Mesothelial cell of epicardium (in vitro differentiated cells): ENCODE data around the gene FAT1. TPM values are rescaled to one million over a fixed set of nuclear protein-coding genes. Genes with fewer than 3 reads are reported as not detected.
A peak's percentile ranks its signal among the peaks of the same experiment; 100 is the strongest.

Source experiments
- DNase-seq, 2 experiments: peaks; one replicate each; pipeline ENCODE4 v3.0.0; 2021; ENCODE audit warnings: low spot score in 2 of 2; ENCODE audit not compliant: unreplicated experiment in 2 of 2
- H3K27ac Mint-ChIP-seq: 2 replicates; pipeline ENCODE4 v1.8.0; 2021; ENCODE audit warnings: mixed read lengths
- H3K27me3 Mint-ChIP-seq: 2 replicates; pipeline ENCODE4 v1.8.0; 2021; ENCODE audit warnings: low read depth, mixed read lengths
- H3K36me3 Mint-ChIP-seq: 2 replicates; pipeline ENCODE4 v1.8.0; 2021; ENCODE audit warnings: mixed read lengths
- H3K4me1 Mint-ChIP-seq: 2 replicates; pipeline ENCODE4 v1.8.0; 2021; ENCODE audit warnings: mixed read lengths
- H3K4me3 Mint-ChIP-seq: 2 replicates; pipeline ENCODE4 v1.8.0; 2021; ENCODE audit warnings: mild to moderate bottlenecking, moderate library complexity, mixed read lengths
- H3K9me3 Mint-ChIP-seq: 2 replicates; pipeline ENCODE4 v1.8.0; 2021; ENCODE audit warnings: mixed read lengths
- total RNA-seq: library from RNA; stranded (reverse); gene quantifications from 3 replicates; pipeline ENCODE4 v1.2.1, GENCODE V29; 2021
- TF ChIP-seq, protein P1 (sequence below): fragments of 200-600 bp; sonication (generic); IDR thresholded peaks from one replicate; pipeline ENCODE4 v1.5.0; 2021; ENCODE audit warnings: antibody characterized with exemption; ENCODE audit not compliant: unreplicated experiment

The FAT1 gene
- total RNA-seq, 1 donor from 2014 or later = 224 TPM

DNA sequence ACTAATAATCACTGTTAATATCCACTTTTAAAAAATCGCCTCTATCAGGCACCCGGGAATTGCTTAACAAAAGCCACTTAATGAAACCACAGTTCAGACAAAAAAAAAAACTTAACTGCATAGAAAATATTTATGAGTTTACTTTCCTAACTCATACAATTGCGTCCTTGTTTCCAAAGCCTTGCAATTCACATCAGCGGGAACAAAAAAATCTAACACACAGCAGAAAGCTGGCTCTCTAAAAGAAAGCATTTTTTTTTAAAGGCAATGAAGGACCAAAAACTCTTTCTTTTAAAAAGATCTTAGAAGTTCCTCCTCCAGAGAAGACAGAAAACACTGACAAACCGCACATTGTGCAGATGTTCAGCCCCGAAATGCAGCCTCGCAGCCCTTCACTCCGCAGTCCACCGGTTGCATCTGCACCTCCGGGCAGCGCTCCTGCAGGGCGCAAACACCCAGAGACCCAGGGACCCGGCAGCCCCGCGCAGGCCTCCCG is 812 bp downstream of the FAT1 start:
- no peaks in the 10 kb centered on the region for H3K9me3 Mint-ChIP-seq
- H3K4me3 Mint-ChIP-seq = peak overlapping the region; percentile 89
- no peaks in the 10 kb centered on the region for H3K36me3 Mint-ChIP-seq

DNA sequence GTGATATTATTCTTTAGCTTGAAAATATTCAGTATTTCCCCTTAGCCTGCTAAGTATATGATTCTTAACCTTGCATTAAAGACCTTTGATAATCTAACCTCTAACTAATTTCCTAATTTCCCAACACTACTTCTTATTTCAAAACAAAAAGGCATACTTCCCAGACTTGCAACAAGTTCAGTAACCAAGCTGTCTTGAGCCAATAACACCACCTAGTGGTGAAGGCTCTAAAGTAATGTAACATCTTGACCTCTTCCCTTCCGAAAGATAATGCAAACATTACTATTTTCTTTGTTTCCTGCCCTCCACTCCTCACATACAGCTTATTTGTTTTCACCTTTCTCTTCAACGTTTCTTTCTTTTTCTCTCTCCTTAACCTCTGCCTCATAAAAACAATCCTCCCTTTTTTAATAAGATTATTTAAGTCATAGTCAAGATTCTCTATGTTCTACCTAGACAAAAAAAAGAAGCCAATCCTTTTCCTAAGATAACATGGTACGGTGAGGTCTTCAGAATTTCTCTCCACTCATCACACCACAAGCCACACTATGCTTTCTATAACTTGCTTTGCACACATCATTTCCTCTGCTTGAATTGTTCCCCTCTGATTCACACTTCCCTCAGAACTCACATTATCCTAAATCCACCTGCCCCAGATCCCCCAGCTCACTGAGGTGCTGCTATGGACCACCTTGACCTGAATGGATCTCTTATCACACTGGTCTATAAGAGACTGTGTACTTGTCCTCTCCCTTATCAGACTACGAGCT is 3.5 kb downstream of the FAT1 start:
- H3K4me3 Mint-ChIP-seq = no peak overlapping the region
- TF ChIP-seq, protein P1, sequence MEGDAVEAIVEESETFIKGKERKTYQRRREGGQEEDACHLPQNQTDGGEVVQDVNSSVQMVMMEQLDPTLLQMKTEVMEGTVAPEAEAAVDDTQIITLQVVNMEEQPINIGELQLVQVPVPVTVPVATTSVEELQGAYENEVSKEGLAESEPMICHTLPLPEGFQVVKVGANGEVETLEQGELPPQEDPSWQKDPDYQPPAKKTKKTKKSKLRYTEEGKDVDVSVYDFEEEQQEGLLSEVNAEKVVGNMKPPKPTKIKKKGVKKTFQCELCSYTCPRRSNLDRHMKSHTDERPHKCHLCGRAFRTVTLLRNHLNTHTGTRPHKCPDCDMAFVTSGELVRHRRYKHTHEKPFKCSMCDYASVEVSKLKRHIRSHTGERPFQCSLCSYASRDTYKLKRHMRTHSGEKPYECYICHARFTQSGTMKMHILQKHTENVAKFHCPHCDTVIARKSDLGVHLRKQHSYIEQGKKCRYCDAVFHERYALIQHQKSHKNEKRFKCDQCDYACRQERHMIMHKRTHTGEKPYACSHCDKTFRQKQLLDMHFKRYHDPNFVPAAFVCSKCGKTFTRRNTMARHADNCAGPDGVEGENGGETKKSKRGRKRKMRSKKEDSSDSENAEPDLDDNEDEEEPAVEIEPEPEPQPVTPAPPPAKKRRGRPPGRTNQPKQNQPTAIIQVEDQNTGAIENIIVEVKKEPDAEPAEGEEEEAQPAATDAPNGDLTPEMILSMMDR = peak; percentile 42
- H3K9me3 Mint-ChIP-seq = no peaks in the 10 kb centered on the region
- no peaks in the 10 kb centered on the region for H3K27me3 Mint-ChIP-seq
- H3K27ac Mint-ChIP-seq = no peak overlapping the region
- DNase-seq = no peak
- H3K36me3 Mint-ChIP-seq = peaks cover 4% of the 10 kb centered on the region
- peaks cover 35% of the 10 kb centered on the region for H3K4me1 Mint-ChIP-seq

More for the DNA sequence above, 812 bp downstream of the FAT1 start:
- TF ChIP-seq, protein P1 = no peak
- H3K4me1 Mint-ChIP-seq = peaks cover 27% of the 10 kb centered on the region
- peak overlapping the region; percentile 95 for H3K27ac Mint-ChIP-seq
- no peak for DNase-seq
- no peaks in the 10 kb centered on the region for H3K27me3 Mint-ChIP-seq

DNA sequence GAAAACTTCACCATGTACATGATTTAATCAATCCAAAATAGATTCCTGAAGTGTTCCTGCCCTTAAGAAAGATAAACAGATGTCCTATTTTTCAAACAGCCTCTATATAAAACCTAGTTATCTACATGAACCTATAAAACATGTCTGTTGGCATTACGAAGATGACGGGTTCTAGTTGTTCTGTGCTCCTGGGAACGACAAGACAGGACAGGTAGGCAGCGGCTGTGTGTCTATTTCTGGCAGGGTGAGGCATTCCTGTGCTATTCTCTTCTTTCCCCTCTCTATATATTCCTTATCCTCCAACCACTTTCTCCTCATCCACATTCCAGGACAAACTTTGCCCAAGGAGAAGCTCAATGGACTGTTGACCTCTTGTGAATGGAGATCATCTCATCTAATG is 6.1 kb downstream of the FAT1 start:
- peaks cover 12% of the 10 kb centered on the region for H3K36me3 Mint-ChIP-seq
- H3K27ac Mint-ChIP-seq = peak overlapping the region; percentile 51
- H3K4me3 Mint-ChIP-seq = no peak overlapping the region
- H3K4me1 Mint-ChIP-seq = peaks cover 38% of the 10 kb centered on the region
- H3K9me3 Mint-ChIP-seq = peaks cover 12% of the 10 kb centered on the region
- H3K27me3 Mint-ChIP-seq = no peaks in the 10 kb centered on the region
- no peak for DNase-seq
- TF ChIP-seq, protein P1 = no peak

DNA sequence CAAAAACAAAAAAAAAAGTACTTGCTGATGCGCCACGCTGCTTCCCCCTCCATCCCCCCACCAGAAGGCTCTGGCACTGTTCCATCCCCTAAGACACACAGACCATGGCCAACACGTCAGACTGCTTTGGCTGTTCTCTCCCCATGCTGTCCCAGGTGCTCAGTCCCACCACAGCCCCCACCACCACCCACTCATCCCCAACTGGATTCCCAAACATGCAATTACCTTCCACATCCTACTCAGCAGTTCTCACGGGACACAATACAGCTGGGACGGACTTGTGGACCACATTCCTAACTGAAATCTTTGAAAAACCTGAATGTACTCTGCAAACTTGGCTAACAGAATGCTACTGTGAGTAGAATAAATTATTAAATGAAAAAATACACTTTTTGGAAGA is 8.6 kb downstream of the FAT1 start:
- Mint-ChIP-seq H3K27ac (no peak overlapping the region), H3K9me3 (peaks cover 12% of the 10 kb centered on the region), H3K36me3 (peaks cover 12% of the 10 kb centered on the region), H3K4me1 (peaks cover 28% of the 10 kb centered on the region), H3K4me3 (no peak overlapping the region), H3K27me3 (no peaks in the 10 kb centered on the region)
- DNase-seq = no peak
- TF ChIP-seq, protein P1 = no peak

DNA sequence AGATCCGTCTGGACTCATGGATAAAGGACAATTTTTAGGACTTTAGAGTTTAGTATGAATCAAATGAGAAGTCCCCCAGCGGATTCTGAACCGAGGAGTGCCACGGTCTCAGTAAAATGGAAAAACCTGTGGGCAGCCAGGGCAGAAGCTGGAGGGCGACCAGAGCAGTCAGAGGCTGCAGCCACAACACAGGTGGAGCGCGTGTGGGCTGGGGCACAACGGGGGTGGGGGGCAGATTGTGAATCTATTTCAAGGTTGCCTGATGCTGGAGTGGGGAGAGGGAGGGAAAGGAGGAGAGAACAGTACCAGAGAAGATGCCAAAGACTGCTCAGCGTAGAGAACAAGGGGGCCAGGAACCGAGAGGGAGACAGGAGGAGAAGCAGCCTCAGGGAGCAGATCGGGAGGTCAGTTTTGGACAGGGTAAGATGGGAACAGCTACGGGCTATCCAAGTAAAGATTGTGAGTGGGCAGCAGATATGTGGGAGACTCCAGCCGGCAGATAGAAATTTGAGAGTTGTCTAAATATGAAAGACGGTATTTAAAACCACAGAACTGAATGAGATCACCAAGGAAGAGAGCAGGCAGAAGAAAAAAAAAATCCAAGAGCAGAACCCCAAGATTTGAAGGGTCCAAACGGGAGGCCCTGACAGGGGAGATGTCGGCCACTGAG is 9.5 kb downstream of the FAT1 start:
- H3K27ac Mint-ChIP-seq = peak overlapping the region; percentile 39
- TF ChIP-seq, protein P1 = no peak
- peaks cover 12% of the 10 kb centered on the region for H3K9me3 Mint-ChIP-seq
- DNase-seq = no peak
- no peaks in the 10 kb centered on the region for H3K27me3 Mint-ChIP-seq
- peaks cover 17% of the 10 kb centered on the region for H3K36me3 Mint-ChIP-seq
- peaks cover 28% of the 10 kb centered on the region for H3K4me1 Mint-ChIP-seq
- H3K4me3 Mint-ChIP-seq = no peak overlapping the region
